Measurements from ENCODE around the gene RIC8A.

The RIC8A gene

GRCh38 chr11:198236-198806, 9.2 kb upstream of the RIC8A start:
- Histone ChIP-seq H3K36me3 (ENCODE audit: control insufficient read depth in 1 of 2, insufficient read depth in 2 of 2, low read length in 2 of 2) (peaks cover 6 to 18% of the 10 kb centered on the region in 2 donors), H3K27ac (ENCODE audit: low read length) (no peak overlapping the region), H3K27me3 (ENCODE audit: low read depth, low read length) (no peaks in the 10 kb centered on the region), H3K4me1 (ENCODE audit: control insufficient read depth in 1 of 2, insufficient read depth in 2 of 2, low read length in 2 of 2) (no peaks in the 10 kb centered on the region), H3K9me3 (ENCODE audit: control insufficient read depth in 1 of 2, low read length in 2 of 2) (no peaks in the 10 kb centered on the region), H3K4me3 (ENCODE audit: low read depth in 1 of 2, low read length in 2 of 2) (no peak overlapping the region)

- peaks cover 13 to 24% of the 10 kb centered on the region in 2 donors for H3K36me3 ChIP-seq (ENCODE audit: control insufficient read depth in 1 of 2, insufficient read depth in 2 of 2, low read length in 2 of 2)
- no peaks in the 10 kb centered on the region for H3K9me3 ChIP-seq (ENCODE audit: control insufficient read depth in 1 of 2, low read length in 2 of 2)
- no peaks in the 10 kb centered on the region for H3K27me3 ChIP-seq (ENCODE audit: low read depth, low read length)
- no peak overlapping the region for H3K4me3 ChIP-seq (ENCODE audit: low read depth in 1 of 2, low read length in 2 of 2)
- H3K27ac ChIP-seq (ENCODE audit: low read length) = no peak overlapping the region
- H3K4me1 ChIP-seq (ENCODE audit: control insufficient read depth in 1 of 2, insufficient read depth in 2 of 2, low read length in 2 of 2) = no peaks in the 10 kb centered on the region
Measured at GRCh38 chr11:199004-199581, 8.4 kb upstream of the RIC8A start.

GRCh38 chr11:199782-200181, 7.7 kb upstream of the RIC8A start:
- Histone ChIP-seq H3K27me3 (ENCODE audit: low read depth, low read length) (no peaks in the 10 kb centered on the region), H3K36me3 (ENCODE audit: control insufficient read depth in 1 of 2, insufficient read depth in 2 of 2, low read length in 2 of 2) (peaks cover 17 to 31% of the 10 kb centered on the region in 2 donors), H3K4me1 (ENCODE audit: control insufficient read depth in 1 of 2, insufficient read depth in 2 of 2, low read length in 2 of 2) (peaks cover 0 to 5% of the 10 kb centered on the region in 2 donors), H3K27ac (ENCODE audit: low read length) (no peak overlapping the region), H3K4me3 (ENCODE audit: low read depth in 1 of 2, low read length in 2 of 2) (no peak overlapping the region), H3K9me3 (ENCODE audit: control insufficient read depth in 1 of 2, low read length in 2 of 2) (no peaks in the 10 kb centered on the region)

GRCh38 chr11:200224-201003, 7.1 kb upstream of the RIC8A start:
- H3K36me3 ChIP-seq (ENCODE audit: control insufficient read depth in 1 of 2, insufficient read depth in 2 of 2, low read length in 2 of 2) = peaks cover 22 to 38% of the 10 kb centered on the region in 2 donors
- H3K4me1 ChIP-seq (ENCODE audit: control insufficient read depth in 1 of 2, insufficient read depth in 2 of 2, low read length in 2 of 2) = peaks cover 0 to 11% of the 10 kb centered on the region in 2 donors
- no peaks in the 10 kb centered on the region for H3K27me3 ChIP-seq (ENCODE audit: low read depth, low read length)
- H3K4me3 ChIP-seq (ENCODE audit: low read depth in 1 of 2, low read length in 2 of 2) = no peak overlapping the region
- H3K9me3 ChIP-seq (ENCODE audit: control insufficient read depth in 1 of 2, low read length in 2 of 2) = no peaks in the 10 kb centered on the region
- H3K27ac ChIP-seq (ENCODE audit: low read length) = no peak overlapping the region

- H3K9me3 ChIP-seq (ENCODE audit: control insufficient read depth in 1 of 2, low read length in 2 of 2) = no peaks in the 10 kb centered on the region
- H3K36me3 ChIP-seq (ENCODE audit: control insufficient read depth in 1 of 2, insufficient read depth in 2 of 2, low read length in 2 of 2) = peaks cover 24 to 41% of the 10 kb centered on the region in 2 donors
- H3K27ac ChIP-seq (ENCODE audit: low read length) = no peak overlapping the region
Measured at GRCh38 chr11:201966-202365, 5.5 kb upstream of the RIC8A start.

GRCh38 chr11:202490-202889, 5.0 kb upstream of the RIC8A start:
- Histone ChIP-seq H3K27ac (ENCODE audit: low read length) (no peak overlapping the region), H3K9me3 (ENCODE audit: control insufficient read depth in 1 of 2, low read length in 2 of 2) (no peaks in the 10 kb centered on the region), H3K4me3 (ENCODE audit: low read depth in 1 of 2, low read length in 2 of 2) (no peak overlapping the region), H3K27me3 (ENCODE audit: low read depth, low read length) (no peaks in the 10 kb centered on the region), H3K4me1 (ENCODE audit: control insufficient read depth in 1 of 2, insufficient read depth in 2 of 2, low read length in 2 of 2) (peaks cover 9 to 21% of the 10 kb centered on the region in 2 donors), H3K36me3 (ENCODE audit: control insufficient read depth in 1 of 2, insufficient read depth in 2 of 2, low read length in 2 of 2) (peaks cover 24 to 41% of the 10 kb centered on the region in 2 donors)

More at GRCh38 chr11:201966-202365, 5.5 kb upstream of the RIC8A start:
- peaks cover 9 to 21% of the 10 kb centered on the region in 2 donors for H3K4me1 ChIP-seq (ENCODE audit: control insufficient read depth in 1 of 2, insufficient read depth in 2 of 2, low read length in 2 of 2)
- H3K27me3 ChIP-seq (ENCODE audit: low read depth, low read length) = no peaks in the 10 kb centered on the region
- no peak overlapping the region for H3K4me3 ChIP-seq (ENCODE audit: low read depth in 1 of 2, low read length in 2 of 2)

GRCh38 chr11:203056-203944, 4.2 kb upstream of the RIC8A start:
- no peak overlapping the region for H3K4me3 ChIP-seq (ENCODE audit: low read depth in 1 of 2, low read length in 2 of 2)
- H3K27me3 ChIP-seq (ENCODE audit: low read depth, low read length) = no peaks in the 10 kb centered on the region
- peaks cover 9 to 21% of the 10 kb centered on the region in 2 donors for H3K4me1 ChIP-seq (ENCODE audit: control insufficient read depth in 1 of 2, insufficient read depth in 2 of 2, low read length in 2 of 2)
- H3K36me3 ChIP-seq (ENCODE audit: control insufficient read depth in 1 of 2, insufficient read depth in 2 of 2, low read length in 2 of 2) = peaks cover 24 to 49% of the 10 kb centered on the region in 2 donors
- no peaks in the 10 kb centered on the region for H3K9me3 ChIP-seq (ENCODE audit: control insufficient read depth in 1 of 2, low read length in 2 of 2)
- no peak overlapping the region for H3K27ac ChIP-seq (ENCODE audit: low read length)

- no peaks in the 10 kb centered on the region for H3K27me3 ChIP-seq (ENCODE audit: low read depth, low read length)
- H3K4me3 ChIP-seq (ENCODE audit: low read depth in 1 of 2, low read length in 2 of 2) = no peak overlapping the region
- H3K4me1 ChIP-seq (ENCODE audit: control insufficient read depth in 1 of 2, insufficient read depth in 2 of 2, low read length in 2 of 2) = peaks cover 9 to 22% of the 10 kb centered on the region in 2 donors
- H3K9me3 ChIP-seq (ENCODE audit: control insufficient read depth in 1 of 2, low read length in 2 of 2) = no peaks in the 10 kb centered on the region
- peaks cover 24 to 50% of the 10 kb centered on the region in 2 donors for H3K36me3 ChIP-seq (ENCODE audit: control insufficient read depth in 1 of 2, insufficient read depth in 2 of 2, low read length in 2 of 2)
- no peak overlapping the region for H3K27ac ChIP-seq (ENCODE audit: low read length)
Measured at GRCh38 chr11:203945-204586, 3.4 kb upstream of the RIC8A start.

- H3K9me3 ChIP-seq (ENCODE audit: control insufficient read depth in 1 of 2, low read length in 2 of 2) = no peaks in the 10 kb centered on the region
- H3K4me3 ChIP-seq (ENCODE audit: low read depth in 1 of 2, low read length in 2 of 2) = no peak overlapping the region
- peaks cover 27 to 50% of the 10 kb centered on the region in 2 donors for H3K36me3 ChIP-seq (ENCODE audit: control insufficient read depth in 1 of 2, insufficient read depth in 2 of 2, low read length in 2 of 2)
- no peaks in the 10 kb centered on the region for H3K27me3 ChIP-seq (ENCODE audit: low read depth, low read length)
- peaks cover 14 to 28% of the 10 kb centered on the region in 2 donors for H3K4me1 ChIP-seq (ENCODE audit: control insufficient read depth in 1 of 2, insufficient read depth in 2 of 2, low read length in 2 of 2)
- H3K27ac ChIP-seq (ENCODE audit: low read length) = no peak overlapping the region
Measured at GRCh38 chr11:204587-205109, 2.9 kb upstream of the RIC8A start.

GRCh38 chr11:205221-206001, 2.1 kb upstream of the RIC8A start:
- Histone ChIP-seq H3K4me1 (ENCODE audit: control insufficient read depth in 1 of 2, insufficient read depth in 2 of 2, low read length in 2 of 2) (peaks cover 19 to 36% of the 10 kb centered on the region in 2 donors), H3K9me3 (ENCODE audit: control insufficient read depth in 1 of 2, low read length in 2 of 2) (no peaks in the 10 kb centered on the region), H3K27me3 (ENCODE audit: low read depth, low read length) (no peaks in the 10 kb centered on the region), H3K27ac (ENCODE audit: low read length) (peak overlapping the region; percentile 99), H3K4me3 (ENCODE audit: low read depth in 1 of 2, low read length in 2 of 2) (peak overlapping the region; percentile 85 to 93), H3K36me3 (ENCODE audit: control insufficient read depth in 1 of 2, insufficient read depth in 2 of 2, low read length in 2 of 2) (peaks cover 35 to 55% of the 10 kb centered on the region in 2 donors)

Measured in muscle layer of duodenum (tissue), 2 donors.